ENCODE data around the gene NKAIN4.

Gene NKAIN4

DNA sequence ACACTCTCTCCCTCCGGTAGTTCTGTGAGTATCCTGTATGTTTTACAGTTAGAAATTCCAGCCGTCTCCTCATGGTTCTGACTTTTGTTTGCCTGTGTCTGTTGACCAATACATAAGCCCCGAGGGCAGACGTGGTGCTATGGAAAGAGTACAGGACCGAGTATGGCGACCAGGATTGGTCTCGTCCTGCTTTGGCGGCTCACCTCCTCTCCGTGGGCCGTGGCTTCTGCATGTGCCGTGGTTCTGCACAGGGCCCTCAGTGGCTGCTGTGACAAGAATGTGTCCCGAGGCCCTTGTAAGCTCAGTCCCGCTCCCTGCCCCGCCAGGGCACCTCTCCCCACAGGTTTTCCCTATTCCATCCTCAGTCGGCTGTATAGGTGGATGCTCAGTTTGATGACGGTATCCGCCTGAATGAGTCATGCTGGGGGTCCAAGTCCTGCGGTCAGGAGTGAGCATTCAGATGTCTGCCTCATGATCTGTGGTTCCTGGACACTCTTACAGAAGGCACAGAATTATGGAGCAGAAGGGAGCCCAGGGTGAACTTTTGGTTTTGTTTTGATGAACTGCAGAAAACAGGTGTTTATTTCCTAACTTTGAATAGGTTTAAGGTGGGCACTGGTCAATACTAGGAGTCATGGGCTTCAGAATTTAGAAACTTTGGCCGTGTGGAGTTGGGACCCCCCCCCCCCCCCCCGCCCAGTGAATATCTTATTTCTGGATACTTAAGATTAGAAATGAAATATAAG lies 19.5 kb upstream of the NKAIN4 start:
- DNase-seq = no peak

DNA sequence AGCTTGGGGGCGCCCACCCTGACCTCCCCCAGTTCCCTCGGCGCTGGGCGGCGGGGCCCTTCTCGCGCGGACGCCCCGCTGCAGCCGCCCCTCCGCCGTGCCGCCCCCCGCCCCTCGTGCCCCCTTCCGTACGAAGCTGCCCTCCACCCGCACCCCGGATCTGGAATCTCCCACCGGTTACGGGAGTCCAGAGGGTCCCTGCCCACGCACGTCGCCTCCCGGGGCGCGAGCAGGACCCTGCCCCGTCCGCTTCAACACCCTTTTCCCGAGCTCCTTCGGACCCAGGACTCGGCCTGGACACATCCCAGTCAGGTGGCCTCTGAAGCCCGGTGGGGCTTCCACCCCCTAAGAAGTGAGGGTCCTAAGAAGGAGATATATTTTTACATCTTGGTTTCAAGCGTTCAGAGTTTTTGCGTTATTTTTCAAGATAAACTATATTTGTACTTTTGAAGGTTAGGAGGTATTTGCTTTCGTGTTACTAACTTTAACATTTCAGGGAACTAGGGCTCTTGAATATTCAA lies 18.9 kb upstream of the NKAIN4 start:
- no peak for DNase-seq

DNA sequence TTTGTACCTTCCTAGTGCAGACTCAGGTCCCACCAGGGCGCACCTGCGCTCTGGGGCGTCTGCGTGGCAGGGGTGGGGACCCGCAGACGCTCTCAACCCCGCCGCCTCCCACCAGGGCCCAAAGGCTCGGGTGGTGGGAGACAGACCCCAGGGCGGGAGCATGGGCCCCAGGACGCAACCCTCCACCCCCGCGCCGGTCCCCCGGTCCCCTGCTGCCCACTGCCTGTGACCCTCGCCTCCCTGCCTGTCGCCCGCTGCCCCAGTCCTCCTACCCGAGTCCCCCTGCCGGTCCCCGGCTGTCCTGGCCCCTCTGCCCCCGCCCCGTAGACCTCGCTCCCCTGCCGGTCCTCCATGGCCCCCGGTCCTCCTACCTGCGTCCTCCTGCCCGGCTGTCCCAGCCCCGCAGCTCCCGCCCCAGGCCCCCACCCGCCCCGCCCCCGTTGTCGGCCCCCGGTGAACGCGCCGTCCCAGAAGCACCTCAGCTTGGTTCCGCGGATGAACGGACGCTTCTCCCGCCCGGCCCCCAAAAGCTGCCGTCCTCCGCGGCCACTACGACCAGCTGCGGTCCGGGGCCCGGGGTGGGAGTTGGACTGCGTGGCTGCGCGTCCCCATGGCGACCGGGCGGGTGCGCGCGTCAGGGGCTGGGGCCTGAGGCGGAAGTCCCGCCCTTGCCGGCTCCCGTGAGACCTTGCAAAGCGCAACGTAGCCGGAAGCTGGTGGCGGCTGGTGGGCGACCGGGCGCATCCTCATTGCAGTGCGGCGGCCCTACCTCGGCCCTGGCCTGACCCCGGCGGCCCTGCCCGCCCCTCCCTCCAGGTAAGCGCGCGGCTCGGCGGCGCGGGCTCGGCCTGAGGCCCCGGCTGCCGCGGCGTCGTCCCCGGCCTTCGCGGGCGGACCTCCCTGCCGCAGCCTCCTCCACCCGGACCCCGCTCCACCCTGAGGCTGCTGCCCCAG lies 18.1 kb upstream of the NKAIN4 start, which contains the start of gene ARFGAP1:
Gene ARFGAP1 (plus strand): TSS at position 709 of the 954 bp plus-strand sequence. CDS start 2,768 bp downstream, outside the sequence.
- DNase-seq = peak; percentile 92

DNA sequence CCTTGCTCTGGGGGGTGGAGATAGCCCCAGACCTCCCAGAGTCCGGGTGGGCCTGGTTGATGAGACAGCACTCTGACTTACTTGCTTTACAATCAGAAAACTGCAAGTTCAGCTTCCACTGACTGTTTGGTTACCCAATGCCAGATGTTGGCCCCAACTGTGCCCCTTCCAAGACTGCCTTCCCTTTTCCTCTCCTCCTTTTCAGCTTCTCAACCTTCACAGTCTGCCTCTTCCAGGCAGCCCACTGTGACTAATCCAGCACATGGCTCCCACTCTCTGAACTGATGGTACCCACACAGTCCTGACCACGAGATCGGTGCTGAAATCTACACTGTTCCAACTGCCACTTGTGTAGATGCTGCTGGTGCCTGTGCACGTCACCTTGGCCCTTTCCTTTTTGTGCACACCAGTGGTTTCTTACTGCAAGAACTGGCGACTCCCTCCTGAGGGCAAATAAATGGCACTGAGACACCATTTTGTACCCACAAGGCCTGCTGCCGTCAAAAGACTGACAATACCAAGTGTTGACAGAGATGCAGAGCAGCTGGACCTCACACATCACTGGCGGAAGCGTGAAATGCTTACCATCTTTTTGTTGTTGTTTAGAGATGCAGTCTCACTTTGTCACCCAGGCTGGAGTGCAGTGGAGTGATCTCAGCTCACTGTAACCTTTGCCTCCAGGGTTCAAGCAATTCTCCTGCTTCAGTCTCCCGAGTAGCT lies 16.5 kb upstream of the NKAIN4 start:
- no peak for DNase-seq

DNA sequence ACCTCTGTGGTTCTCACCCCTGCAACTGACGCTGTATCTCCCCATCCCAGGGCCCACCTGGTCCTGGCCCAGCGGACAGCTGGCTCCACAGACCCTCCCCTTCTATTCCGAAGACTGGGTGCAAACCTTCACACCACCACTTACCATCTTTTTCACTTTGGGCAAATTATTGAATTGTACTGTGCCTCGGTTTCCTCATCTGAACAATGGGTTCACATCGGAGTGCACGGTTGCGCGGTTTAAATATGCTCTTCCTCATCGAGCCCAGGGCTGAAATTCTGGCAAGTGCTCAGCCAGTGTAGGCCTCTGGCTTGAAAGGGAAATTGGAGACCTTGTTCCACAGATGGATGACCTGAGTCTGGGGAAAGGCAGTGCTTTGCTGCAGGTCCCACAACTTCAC lies 15.5 kb upstream of the NKAIN4 start:
- DNase-seq = no peak

DNA sequence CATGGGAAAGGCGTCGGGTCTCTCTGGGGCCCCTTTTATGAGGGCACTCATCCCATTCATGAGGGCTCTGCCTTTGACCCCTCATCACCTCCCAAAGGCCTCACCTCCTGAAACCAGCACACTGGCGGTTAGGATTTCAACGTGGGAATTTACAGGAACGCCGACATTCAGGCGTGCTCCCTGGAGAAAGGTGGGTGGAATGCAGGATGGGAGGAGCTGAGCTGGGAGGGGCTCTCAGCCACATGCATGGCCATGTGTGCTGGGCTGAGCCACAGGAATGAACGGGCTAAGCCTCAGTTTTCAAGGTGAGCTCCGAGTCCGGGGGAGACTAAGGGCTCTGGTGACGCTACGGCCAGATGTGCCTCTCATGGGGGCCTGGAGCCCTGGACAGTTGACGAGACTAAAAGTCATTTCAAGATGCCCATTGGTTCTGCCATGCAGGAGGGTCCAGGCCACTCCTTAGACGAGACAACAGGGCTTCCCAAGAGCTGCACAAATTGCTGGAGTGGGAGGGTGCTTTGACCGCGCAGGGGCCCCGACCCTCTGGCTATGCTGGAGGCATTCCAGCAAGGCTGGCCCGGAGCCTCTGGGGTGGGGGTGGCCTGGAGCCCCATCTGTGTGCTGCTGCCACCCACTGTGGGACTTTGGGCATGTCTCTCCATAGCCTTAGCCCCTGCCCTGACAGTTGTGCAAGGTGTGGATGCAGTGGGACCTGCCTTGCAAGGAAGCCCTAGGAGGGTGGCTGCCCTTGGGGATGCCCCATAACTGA lies 14.6 kb upstream of the NKAIN4 start:
- DNase-seq = no peak

DNA sequence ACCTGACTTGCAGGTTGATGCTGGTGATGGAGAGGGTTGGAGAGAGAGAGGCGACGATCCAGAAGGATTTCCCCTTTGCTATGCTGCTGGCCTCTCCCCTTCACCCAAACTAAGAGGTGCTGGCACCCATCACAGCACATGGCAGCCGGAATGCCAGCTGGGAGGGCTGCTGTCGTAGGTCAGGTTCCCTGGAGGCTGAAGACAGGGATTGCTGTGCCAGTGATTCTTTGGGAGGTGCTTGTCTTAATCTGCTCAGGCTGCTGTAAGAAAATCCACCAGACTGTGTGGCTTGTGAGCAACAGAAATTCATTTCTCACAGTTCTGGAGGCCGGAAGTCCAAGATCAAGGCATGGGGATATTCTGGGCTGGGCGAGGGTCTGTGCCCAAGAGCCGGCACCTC lies 14.0 kb upstream of the NKAIN4 start:
- DNase-seq = no peak

DNA sequence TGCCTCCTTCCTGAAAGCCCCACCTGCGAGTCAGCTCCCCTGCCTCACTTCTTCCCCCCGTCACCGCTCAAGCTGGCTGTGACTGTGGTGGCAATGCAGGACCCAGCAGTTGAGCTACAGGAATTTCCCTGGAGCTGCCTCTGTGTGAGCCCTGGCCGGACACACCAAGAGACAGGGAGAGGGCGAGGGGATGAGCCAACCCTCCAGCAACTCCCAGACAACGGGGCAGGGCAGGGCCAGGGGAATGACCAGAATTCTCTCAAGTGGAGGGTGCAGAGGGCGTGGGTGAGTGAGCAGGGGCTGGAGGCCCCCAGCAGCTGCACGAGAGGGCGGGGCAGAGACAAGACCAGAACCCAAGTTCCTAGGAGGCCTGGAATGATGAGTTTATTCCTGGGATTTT lies 13.4 kb upstream of the NKAIN4 start:
- no peak for DNase-seq

DNA sequence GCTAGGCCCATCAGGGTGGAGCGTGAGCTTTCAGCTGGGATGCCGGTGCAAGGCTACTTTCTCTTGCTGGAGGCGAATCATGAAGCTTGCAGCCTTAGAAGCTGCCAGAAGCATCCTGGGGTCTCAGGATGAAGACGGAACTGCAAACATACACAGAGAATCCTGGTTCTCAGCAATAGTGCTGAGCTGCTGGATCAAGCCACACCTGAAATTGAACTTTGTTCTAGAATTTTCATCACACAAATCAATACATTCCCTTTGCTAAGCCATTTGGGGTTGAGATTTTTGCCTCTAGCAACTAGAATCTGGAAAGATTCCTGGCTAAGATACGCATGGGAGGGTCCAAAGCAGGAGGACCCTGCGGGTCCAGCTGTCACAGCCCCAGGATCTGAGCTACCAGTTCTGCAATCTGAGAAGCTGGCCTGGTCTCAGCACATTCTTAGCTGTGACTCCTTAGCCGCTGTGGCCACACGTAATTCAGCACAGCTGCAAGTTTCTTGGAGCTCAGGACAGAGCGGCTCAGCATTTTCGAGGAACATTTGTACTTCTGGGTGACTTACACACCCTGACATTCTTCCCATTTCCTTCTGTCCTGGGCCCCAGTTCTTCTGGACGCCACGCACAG lies 11.7 kb upstream of the NKAIN4 start:
- no peak for DNase-seq

DNA sequence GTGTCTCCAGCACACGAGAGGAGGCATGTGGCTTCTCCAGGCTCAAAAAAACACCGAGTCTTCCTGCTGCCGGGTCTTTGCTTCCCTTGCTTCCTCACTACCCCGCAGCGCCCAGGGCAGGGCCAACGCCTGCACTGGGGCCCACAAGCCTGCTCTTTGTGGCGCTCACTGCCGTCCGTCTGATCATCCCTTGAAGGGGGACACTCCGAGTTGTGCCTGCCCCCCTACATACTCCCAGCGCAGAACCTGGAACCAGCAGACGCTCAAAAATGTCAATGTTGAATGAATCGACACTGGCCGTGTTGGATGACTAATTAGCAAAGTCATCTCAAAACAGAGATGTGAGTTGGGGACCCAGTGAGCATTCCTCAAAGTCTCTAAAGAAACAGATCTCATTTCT lies 10.3 kb upstream of the NKAIN4 start:
- no peak for DNase-seq

DNA sequence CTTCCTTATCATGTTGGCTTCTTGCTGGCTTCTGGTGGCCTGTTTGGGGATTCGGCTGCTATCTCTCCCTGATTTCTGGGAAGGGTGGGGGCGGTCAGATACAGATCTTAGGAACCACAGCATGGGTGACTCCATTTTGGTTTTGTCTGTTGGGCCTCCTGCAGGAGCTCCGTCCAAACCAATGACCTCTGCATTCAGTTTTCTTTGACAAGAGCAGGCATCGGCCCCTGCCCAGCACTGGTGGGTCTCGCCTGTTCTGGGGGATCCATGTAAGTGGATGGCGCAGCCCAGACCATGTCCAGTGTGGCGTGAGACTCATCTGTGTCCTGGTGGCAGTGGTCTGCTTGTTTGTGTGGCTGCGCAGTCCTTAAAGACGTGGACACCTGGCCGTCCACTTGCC lies 9.7 kb upstream of the NKAIN4 start:
- DNase-seq = no peak

DNA sequence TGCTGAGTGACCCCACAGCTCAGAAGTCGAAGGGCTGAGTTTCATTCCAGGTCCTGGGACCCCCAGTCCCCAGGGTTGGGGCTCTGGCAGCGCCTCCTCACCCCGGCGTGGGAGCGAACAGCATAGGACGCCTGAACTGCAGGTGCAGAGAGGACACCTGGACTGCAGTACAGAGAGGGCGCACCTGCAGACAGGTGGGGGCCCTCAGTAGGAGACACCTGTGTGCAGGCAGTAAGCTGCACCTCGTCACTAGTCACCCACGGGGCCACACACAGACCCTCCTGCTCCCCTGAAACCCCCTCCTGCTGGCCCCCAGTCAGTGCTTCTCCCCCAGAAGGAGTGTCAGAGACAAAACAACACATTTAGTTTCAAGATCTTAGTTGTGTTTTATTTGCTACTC lies 8.6 kb upstream of the NKAIN4 start:
- no peak for DNase-seq

DNA sequence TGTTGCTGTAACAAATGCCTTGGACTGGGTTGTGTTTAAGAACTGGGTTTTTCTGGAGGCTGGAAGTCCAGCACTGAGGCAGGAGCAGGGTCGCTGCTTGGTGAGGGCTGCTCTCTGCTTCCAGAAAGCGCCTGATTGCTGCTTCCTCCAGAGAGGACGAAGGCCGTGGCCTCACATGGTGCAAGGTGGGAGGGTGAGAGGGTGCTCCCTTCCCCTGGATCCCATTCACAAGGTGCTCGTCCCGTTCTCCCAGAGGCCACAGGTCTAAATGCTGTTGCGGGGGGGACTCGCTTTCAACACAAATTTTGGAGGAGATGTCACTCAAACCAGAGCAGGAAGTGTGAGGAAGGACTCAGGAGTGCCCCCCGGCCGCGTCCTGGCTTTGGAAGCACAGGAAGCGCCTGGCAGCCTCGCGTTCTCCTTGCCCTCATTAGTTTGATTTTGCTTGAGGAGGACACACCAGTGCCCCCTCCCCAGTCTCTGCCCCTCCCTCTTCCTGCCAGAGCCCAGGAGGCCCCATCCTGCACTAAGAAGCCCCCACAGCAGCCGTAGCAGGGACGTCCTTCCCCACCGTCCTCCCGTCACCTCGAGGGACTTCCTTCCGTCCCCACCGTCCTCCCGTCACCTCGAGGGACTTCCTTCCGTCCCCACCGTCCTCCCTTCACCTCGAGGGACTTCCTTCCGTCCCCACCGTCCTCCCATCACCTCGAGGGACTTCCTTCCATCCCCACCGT lies 7.7 kb upstream of the NKAIN4 start:
- DNase-seq = no peak

DNA sequence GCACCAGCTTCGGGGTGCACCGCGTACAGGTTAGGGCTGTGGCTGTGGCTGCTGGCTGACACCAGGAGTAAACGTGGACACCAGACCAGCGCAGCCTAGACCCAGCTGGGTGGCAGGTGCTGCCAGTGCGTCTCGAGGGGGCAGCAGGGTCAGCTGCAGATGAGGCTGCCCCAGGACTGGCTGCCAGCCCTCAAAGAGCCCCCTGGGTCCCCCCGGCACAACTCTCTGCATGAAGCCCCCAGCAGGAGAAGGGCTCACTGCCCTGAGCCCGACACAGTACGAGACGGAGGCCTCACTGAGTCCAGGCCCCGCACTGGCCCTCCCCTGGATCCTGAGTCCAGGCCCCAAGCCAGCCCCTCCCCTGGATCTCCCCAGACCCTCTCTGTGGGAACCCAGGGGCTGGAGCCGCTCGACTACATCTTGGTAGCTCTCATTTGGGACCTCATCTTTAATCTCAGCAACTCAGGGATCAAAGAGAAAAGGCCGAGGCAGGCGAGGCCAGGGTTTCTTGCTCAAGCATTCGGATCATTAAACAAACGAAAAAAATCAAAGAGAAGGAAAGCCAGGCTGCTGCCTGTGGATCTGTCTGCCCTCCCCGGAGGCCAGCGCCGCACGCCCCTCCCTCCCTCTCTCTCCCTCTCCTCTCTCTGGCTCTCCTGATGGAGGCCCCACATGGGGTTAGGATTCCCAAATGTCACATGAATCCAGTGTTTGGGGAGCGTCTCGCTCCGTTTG lies 7.0 kb upstream of the NKAIN4 start:
- DNase-seq = no peak

DNA sequence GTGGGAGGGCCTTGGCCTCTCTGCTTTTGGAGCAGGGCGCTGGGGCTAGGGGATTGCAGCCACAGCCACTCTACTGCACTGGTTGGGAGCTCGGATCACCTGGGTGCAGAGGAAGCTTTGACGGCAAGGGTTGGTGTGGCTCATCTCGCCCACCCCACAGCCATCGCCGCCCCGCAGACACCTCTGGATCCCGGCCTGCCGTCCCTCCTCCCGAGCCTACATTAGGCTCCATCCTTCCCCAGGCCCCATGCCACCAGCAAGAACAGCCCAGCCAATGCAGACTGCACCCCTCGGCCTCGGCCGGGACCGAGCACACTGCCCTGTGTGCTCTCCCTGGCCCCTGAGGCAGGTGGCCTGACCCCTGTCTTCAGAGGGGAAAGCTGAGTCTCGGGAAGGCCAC lies 6.3 kb upstream of the NKAIN4 start:
- no peak for DNase-seq

DNA sequence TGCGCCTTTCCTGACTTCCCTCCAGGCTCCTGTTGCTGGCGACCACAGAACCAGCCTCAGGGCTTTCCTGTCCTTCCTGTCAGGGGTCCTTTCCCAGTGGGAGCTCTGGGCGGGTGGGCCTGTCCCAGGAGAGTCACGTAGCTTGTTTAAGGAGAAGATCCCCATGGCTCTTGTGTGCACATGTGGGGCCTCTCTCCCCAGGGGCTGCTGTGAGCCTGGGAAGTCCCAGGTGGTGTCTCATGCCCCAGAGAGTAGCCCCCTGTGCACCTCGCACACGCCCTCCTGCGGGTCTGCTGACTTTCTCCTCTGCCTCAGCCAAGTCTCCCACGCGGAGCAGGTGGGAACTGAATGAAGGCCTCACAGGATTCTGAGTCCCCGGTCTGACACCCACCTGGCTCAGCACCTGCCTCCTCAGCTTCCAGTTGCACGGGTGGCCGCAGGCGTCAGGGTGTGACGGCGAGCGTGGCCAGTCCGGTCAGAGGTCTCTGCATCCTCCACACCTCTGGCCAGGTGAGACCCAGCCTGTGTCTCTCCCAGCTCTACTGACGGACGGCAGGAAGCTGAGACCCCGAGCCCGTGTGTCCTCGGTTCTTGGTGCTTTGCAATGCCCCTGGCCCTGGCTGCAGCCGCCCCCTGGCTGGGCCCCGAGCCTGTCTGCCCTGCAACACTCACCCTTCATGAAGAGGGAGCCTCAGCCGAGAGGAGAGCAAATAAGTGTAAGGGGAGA lies 5.6 kb upstream of the NKAIN4 start:
- no peak for DNase-seq

DNA sequence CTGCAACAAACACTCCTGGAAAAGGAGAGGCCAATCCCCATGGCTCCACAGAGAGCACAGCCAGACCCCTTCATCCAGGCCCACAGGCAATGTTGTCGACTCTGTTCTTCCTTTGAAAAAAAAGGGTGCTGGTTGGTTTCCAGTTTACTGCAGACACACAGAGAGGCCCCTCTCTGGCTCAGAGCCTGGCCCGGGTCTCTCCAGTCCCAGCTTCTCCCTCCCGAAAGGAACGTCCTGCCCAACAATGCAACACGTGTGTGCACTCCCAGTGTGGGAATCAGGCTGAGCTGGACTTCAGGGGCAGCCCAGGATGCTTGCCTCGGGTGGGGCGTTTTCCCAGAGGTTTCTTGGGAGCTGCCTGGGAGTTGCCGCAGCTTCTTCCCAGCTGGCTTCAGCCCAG lies 4.5 kb upstream of the NKAIN4 start:
- no peak for DNase-seq

DNA sequence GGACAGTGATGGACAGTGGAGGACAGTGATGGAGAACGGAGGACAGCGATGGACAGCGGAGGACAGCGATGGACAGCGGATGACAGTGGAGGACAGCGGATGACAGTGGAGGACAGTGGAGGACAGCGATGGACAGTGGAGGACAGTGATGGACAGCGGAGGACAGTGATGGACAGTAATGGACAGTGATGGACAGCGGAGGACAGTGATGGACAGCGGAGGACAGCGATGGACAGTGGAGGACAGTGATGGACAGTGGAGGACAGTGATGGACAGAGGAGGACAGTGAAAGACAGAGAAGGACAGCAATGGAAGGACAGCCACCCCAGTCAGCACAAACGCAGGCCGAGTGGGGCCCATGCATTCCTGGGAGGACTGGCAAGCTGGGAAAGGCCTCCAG lies 3.4 kb upstream of the NKAIN4 start:
- DNase-seq = no peak

DNA sequence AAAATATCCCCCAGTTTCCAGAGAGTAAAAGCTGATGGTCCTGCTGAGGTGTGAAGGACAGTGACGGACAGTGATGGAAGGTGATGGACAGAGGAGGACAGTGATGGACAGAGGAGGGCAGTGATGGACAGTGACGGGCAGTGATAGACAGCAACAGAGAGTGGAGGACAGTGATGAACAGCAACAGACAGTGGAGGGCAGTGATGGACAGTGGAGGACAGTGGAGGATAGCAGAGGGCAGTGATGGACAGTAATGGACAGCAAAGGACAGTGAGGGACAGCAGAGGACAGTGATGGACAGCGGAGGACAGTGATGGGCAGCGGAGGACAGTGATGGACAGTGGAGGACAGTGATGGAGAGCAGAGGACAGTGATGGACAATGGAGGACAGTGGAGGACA lies 2.7 kb upstream of the NKAIN4 start:
- no peak for DNase-seq

All from stimulated activated CD4-positive, alpha-beta T cell treated with anti-CD3 and anti-CD28 coated beads, Interleukin-2, amount 100 ng/mL, for 24 hours (primary cell).